ENCODE data around the gene REEP3.

REEP3 gene

GRCh38 chr10:63542835-63543575 lies 21.8 kb downstream of the REEP3 start:
- DNase-seq (ENCODE audit: insufficient read length, low spot score) (no peak), FAIRE-seq (no peak)
- no peak for TF ChIP-seq PAX5 (IDR thresholded peaks at IDR 0.05; ENCODE audit: insufficient read depth, low read length, severe bottlenecking)
- no peak for TF ChIP-seq SPI1 (IDR thresholded peaks at IDR 0.05; ENCODE audit: low read depth, low read length)
- TF ChIP-seq TAF1 (IDR thresholded peaks at IDR 0.05; ENCODE audit: low read depth, low read length), result no peak
- TF ChIP-seq POLR2A (IDR thresholded peaks at IDR 0.05; ENCODE audit: low read depth, low read length), result no peak
- no peak for TF ChIP-seq POU2F2 (IDR thresholded peaks at IDR 0.05; ENCODE audit: low read depth, low read length)
- no peak for TF ChIP-seq POLR2AphosphoS5 (IDR thresholded peaks at IDR 0.05; ENCODE audit: low read depth, low read length)

GRCh38 chr10:63543576-63543962 lies 22.4 kb downstream of the REEP3 start:
- peak; percentile 45 for FAIRE-seq
- DNase-seq (ENCODE audit: insufficient read length, low spot score), result no peak
- TF ChIP-seq POLR2A (IDR thresholded peaks at IDR 0.05; ENCODE audit: low read depth, low read length) (no peak), SPI1 (IDR thresholded peaks at IDR 0.05; ENCODE audit: low read depth, low read length) (no peak), TAF1 (IDR thresholded peaks at IDR 0.05; ENCODE audit: low read depth, low read length) (no peak), PAX5 (IDR thresholded peaks at IDR 0.05; ENCODE audit: insufficient read depth, low read length, severe bottlenecking) (no peak), POLR2AphosphoS5 (IDR thresholded peaks at IDR 0.05; ENCODE audit: low read depth, low read length) (no peak), POU2F2 (IDR thresholded peaks at IDR 0.05; ENCODE audit: low read depth, low read length) (no peak)

DNA sequence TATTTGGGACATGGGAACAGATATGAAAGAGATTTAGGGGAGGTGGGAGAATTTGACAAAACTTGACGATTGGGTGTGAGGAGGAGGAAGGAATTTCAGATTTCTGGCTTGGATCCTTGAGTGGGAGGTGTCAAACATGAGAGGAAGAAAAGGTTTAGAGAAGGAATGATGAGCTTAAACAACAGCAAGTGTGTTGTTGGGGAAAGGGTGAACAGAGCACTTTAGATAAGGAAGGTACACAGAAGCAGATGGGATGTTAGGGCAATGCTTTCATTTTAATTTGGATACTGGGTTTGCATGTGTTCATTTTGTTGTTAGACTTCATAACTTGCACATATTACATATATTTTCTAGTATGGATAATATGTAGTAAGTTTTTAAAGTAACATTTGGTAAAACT lies 23.2 kb downstream of the REEP3 start:
- TF ChIP-seq POLR2AphosphoS5 (IDR thresholded peaks at IDR 0.05; ENCODE audit: low read depth, low read length), result no peak
- TF ChIP-seq POLR2A (IDR thresholded peaks at IDR 0.05; ENCODE audit: low read depth, low read length), result no peak
- no peak for TF ChIP-seq PAX5 (IDR thresholded peaks at IDR 0.05; ENCODE audit: insufficient read depth, low read length, severe bottlenecking)
- no peak for TF ChIP-seq SPI1 (IDR thresholded peaks at IDR 0.05; ENCODE audit: low read depth, low read length)
- TF ChIP-seq POU2F2 (IDR thresholded peaks at IDR 0.05; ENCODE audit: low read depth, low read length), result no peak
- TF ChIP-seq TAF1 (IDR thresholded peaks at IDR 0.05; ENCODE audit: low read depth, low read length), result no peak
- DNase-seq (ENCODE audit: insufficient read length, low spot score) (no peak), FAIRE-seq (no peak)

DNA sequence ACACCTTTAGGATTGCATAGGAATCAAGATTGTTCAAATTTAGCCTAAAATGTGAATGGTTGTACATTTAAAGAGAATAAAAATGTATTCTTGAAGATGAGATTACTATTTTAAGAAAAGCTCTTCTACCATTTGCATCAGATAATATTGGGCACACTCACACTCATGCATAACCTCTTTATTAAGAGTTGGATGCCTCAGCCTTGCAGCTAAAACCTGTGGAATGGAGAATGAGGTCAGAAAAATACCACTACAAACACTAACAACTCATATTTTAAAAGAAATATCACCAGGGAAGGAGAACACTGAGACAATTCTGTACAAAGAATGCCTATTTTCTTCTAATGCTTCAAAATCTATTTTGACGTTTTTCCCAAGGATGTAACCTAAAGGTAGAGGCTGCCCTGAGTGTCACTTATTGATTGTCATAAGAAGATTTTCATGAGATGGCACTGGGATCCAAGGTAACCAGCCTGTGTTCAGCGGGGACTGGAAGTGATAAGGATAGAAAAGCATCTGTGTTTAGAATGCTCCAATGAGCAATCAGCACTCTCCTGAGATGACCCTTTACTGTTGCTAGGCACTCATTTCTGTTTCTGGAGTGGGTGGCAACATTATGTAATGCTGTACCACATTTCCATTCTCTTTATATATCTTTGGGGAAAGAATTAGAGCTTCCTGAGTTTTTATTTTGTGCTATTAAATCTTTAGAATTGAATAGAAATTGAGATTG lies 26.6 kb downstream of the REEP3 start:
- FAIRE-seq (no peak), DNase-seq (ENCODE audit: insufficient read length, low spot score) (no peak)
- TF ChIP-seq POU2F2 (IDR thresholded peaks at IDR 0.05; ENCODE audit: low read depth, low read length) (no peak), PAX5 (IDR thresholded peaks at IDR 0.05; ENCODE audit: insufficient read depth, low read length, severe bottlenecking) (no peak), POLR2AphosphoS5 (IDR thresholded peaks at IDR 0.05; ENCODE audit: low read depth, low read length) (no peak), SPI1 (IDR thresholded peaks at IDR 0.05; ENCODE audit: low read depth, low read length) (no peak), POLR2A (IDR thresholded peaks at IDR 0.05; ENCODE audit: low read depth, low read length) (no peak), TAF1 (IDR thresholded peaks at IDR 0.05; ENCODE audit: low read depth, low read length) (no peak)

- DNase-seq (ENCODE audit: insufficient read length, low spot score), result no peak
- FAIRE-seq, result no peak
- TF ChIP-seq POLR2A (IDR thresholded peaks at IDR 0.05; ENCODE audit: low read depth, low read length), result no peak
- TF ChIP-seq POLR2AphosphoS5 (IDR thresholded peaks at IDR 0.05; ENCODE audit: low read depth, low read length), result no peak
- no peak for TF ChIP-seq SPI1 (IDR thresholded peaks at IDR 0.05; ENCODE audit: low read depth, low read length)
- TF ChIP-seq POU2F2 (IDR thresholded peaks at IDR 0.05; ENCODE audit: low read depth, low read length), result no peak
- TF ChIP-seq TAF1 (IDR thresholded peaks at IDR 0.05; ENCODE audit: low read depth, low read length), result no peak
- TF ChIP-seq PAX5 (IDR thresholded peaks at IDR 0.05; ENCODE audit: insufficient read depth, low read length, severe bottlenecking), result no peak
Observed at GRCh38 chr10:63548860-63549259, 27.7 kb downstream of the REEP3 start.

- no peak for FAIRE-seq
- DNase-seq (ENCODE audit: insufficient read length, low spot score), result no peak
- TF ChIP-seq SPI1 (IDR thresholded peaks at IDR 0.05; ENCODE audit: low read depth, low read length) (no peak), POLR2AphosphoS5 (IDR thresholded peaks at IDR 0.05; ENCODE audit: low read depth, low read length) (no peak), POLR2A (IDR thresholded peaks at IDR 0.05; ENCODE audit: low read depth, low read length) (no peak), TAF1 (IDR thresholded peaks at IDR 0.05; ENCODE audit: low read depth, low read length) (no peak), PAX5 (IDR thresholded peaks at IDR 0.05; ENCODE audit: insufficient read depth, low read length, severe bottlenecking) (no peak), POU2F2 (IDR thresholded peaks at IDR 0.05; ENCODE audit: low read depth, low read length) (no peak)
Observed at GRCh38 chr10:63549810-63550209, 28.6 kb downstream of the REEP3 start.

DNA sequence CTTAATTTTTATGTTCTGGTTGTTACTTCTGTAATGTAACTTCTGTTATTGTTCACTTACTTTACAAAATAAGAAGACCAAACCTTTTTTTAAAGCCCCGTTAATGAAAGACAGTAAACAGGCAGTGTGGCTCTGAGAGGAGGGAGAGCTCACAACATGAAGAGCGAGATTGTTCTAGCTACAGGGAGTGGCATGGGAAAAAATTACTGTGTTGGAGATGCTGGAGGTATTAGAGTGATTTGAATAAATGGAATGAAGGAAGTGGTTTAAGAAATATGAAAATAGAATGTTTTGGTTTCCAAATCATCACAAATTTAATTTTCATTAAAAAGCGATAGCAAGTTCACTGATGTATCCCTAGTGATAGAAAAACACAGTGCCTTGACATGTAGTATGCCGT lies 31.8 kb downstream of the REEP3 start:
- FAIRE-seq (no peak), DNase-seq (ENCODE audit: insufficient read length, low spot score) (no peak)
- no peak for TF ChIP-seq SPI1 (IDR thresholded peaks at IDR 0.05; ENCODE audit: low read depth, low read length)
- TF ChIP-seq TAF1 (IDR thresholded peaks at IDR 0.05; ENCODE audit: low read depth, low read length), result no peak
- no peak for TF ChIP-seq POU2F2 (IDR thresholded peaks at IDR 0.05; ENCODE audit: low read depth, low read length)
- no peak for TF ChIP-seq POLR2A (IDR thresholded peaks at IDR 0.05; ENCODE audit: low read depth, low read length)
- no peak for TF ChIP-seq PAX5 (IDR thresholded peaks at IDR 0.05; ENCODE audit: insufficient read depth, low read length, severe bottlenecking)
- no peak for TF ChIP-seq POLR2AphosphoS5 (IDR thresholded peaks at IDR 0.05; ENCODE audit: low read depth, low read length)

GRCh38 chr10:63553473-63553872 lies 32.3 kb downstream of the REEP3 start:
- DNase-seq (ENCODE audit: insufficient read length, low spot score) (no peak), FAIRE-seq (no peak)
- no peak for TF ChIP-seq POLR2AphosphoS5 (IDR thresholded peaks at IDR 0.05; ENCODE audit: low read depth, low read length)
- TF ChIP-seq POLR2A (IDR thresholded peaks at IDR 0.05; ENCODE audit: low read depth, low read length), result no peak
- no peak for TF ChIP-seq PAX5 (IDR thresholded peaks at IDR 0.05; ENCODE audit: insufficient read depth, low read length, severe bottlenecking)
- no peak for TF ChIP-seq POU2F2 (IDR thresholded peaks at IDR 0.05; ENCODE audit: low read depth, low read length)
- no peak for TF ChIP-seq TAF1 (IDR thresholded peaks at IDR 0.05; ENCODE audit: low read depth, low read length)
- TF ChIP-seq SPI1 (IDR thresholded peaks at IDR 0.05; ENCODE audit: low read depth, low read length), result no peak

DNA sequence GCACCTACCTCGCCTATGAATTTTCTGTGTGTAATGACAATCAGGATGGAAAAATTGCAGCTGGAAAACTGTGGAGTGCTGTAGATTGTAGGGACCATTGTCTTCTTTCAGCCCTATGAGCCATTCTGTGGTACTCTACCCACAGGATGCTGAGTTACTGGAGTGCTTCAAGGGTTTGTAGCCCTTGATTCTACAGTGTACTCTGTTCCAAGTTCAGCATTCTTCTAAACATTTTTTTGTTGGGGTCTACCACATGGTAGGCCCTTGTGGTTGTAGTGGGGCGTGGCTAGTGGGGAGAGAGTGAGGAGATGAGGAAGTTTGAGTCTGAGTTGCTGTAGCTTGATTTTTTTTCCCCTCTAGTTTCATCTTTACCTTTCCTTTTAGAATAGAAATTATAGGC lies 33.5 kb downstream of the REEP3 start:
- DNase-seq (ENCODE audit: insufficient read length, low spot score) (peak; percentile 21), FAIRE-seq (no peak)

More for the DNA sequence above, 33.5 kb downstream of the REEP3 start:
- TF ChIP-seq POLR2AphosphoS5 (IDR thresholded peaks at IDR 0.05; ENCODE audit: low read depth, low read length) (no peak), SPI1 (IDR thresholded peaks at IDR 0.05; ENCODE audit: low read depth, low read length) (no peak), TAF1 (IDR thresholded peaks at IDR 0.05; ENCODE audit: low read depth, low read length) (no peak), POLR2A (IDR thresholded peaks at IDR 0.05; ENCODE audit: low read depth, low read length) (no peak), PAX5 (IDR thresholded peaks at IDR 0.05; ENCODE audit: insufficient read depth, low read length, severe bottlenecking) (no peak), POU2F2 (IDR thresholded peaks at IDR 0.05; ENCODE audit: low read depth, low read length) (no peak)
